ENCODE data around the gene TTYH1. TPM values are rescaled to one million over a fixed set of nuclear protein-coding genes. Genes with fewer than 3 reads are reported as not detected.

The TTYH1 gene
- total RNA-seq, 1 donor from 2014 or later, result not detected

- no peak for DNase-seq (ENCODE audit: low read depth)
- no peak overlapping the region for H3K4me3 ChIP-seq (ENCODE audit: low read depth, low read length)
- no peaks in the 10 kb centered on the region for H3K27me3 ChIP-seq (ENCODE audit: control insufficient read depth, insufficient read depth, low read length)
- peaks cover 16% of the 10 kb centered on the region for H3K36me3 ChIP-seq (ENCODE audit: control insufficient read depth, insufficient read depth, low read length)
- TF ChIP-seq CTCF (IDR thresholded peaks at IDR 0.05; ENCODE audit: insufficient read depth, low read length, poor library complexity, severe bottlenecking), result no peak
Measured at GRCh38 chr19:54453921-54454780, 38.9 kb downstream of the TTYH1 start.

GRCh38 chr19:54454781-54455675 is 39.8 kb downstream of the TTYH1 start:
- Histone ChIP-seq H3K36me3 (ENCODE audit: control insufficient read depth, insufficient read depth, low read length) (peaks cover 17% of the 10 kb centered on the region), H3K4me3 (ENCODE audit: low read depth, low read length) (no peak overlapping the region), H3K27me3 (ENCODE audit: control insufficient read depth, insufficient read depth, low read length) (no peaks in the 10 kb centered on the region)
- no peak for DNase-seq (ENCODE audit: low read depth)
- no peak for TF ChIP-seq CTCF (IDR thresholded peaks at IDR 0.05; ENCODE audit: insufficient read depth, low read length, poor library complexity, severe bottlenecking)

GRCh38 chr19:54455786-54456422 is 40.6 kb downstream of the TTYH1 start:
- Histone ChIP-seq H3K36me3 (ENCODE audit: control insufficient read depth, insufficient read depth, low read length) (peaks cover 19% of the 10 kb centered on the region), H3K4me3 (ENCODE audit: low read depth, low read length) (no peak overlapping the region)
- TF ChIP-seq CTCF (IDR thresholded peaks at IDR 0.05; ENCODE audit: insufficient read depth, low read length, poor library complexity, severe bottlenecking), result no peak

GRCh38 chr19:54456423-54457373 is 41.4 kb downstream of the TTYH1 start:
- no peak for TF ChIP-seq CTCF (IDR thresholded peaks at IDR 0.05; ENCODE audit: insufficient read depth, low read length, poor library complexity, severe bottlenecking)
- H3K27me3 ChIP-seq (ENCODE audit: control insufficient read depth, insufficient read depth, low read length), result no peaks in the 10 kb centered on the region
- peaks cover 20% of the 10 kb centered on the region for H3K36me3 ChIP-seq (ENCODE audit: control insufficient read depth, insufficient read depth, low read length)
- no peak for DNase-seq (ENCODE audit: low read depth)
- no peak overlapping the region for H3K4me3 ChIP-seq (ENCODE audit: low read depth, low read length)

More at GRCh38 chr19:54455786-54456422, 40.6 kb downstream of the TTYH1 start:
- H3K27me3 ChIP-seq (ENCODE audit: control insufficient read depth, insufficient read depth, low read length), result no peaks in the 10 kb centered on the region
- no peak for DNase-seq (ENCODE audit: low read depth)
